Activated T-cell treated with anti-CD3 and anti-CD28 coated beads for 48 hours (primary cell): ENCODE results near the gene ISYNA1.

Experiments used
- DNase-seq: peaks from one replicate; pipeline ENCODE4 v3.0.0-alpha.2; 2020; ENCODE audit warnings: low read depth

Gene ISYNA1

DNA sequence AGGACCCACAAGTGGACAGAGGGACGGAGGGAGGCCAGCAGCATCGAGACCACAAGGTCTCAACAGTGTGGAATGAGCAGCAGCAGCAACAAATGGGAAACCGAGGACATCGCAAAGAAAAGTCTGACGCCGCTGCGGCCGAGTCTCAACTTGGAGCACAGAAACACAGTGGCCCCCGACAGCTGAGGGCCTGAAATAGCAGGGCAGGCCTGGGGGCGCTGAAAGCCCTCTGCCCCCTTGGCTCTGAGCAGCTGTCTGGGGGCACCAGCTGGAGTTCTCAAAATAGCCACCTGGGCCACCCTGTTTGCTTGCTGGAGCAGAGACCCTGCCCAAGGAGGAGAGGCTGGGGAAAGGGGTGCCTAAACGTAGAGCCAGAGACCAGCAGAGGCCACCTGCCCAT, 5.9 kb upstream of the ISYNA1 start:
- DNase-seq: no peak

- no peak for DNase-seq
Observed at GRCh38 chr19:18443406-18443805, 5.5 kb upstream of the ISYNA1 start.

GRCh38 chr19:18442941-18443340, 5.0 kb upstream of the ISYNA1 start:
- DNase-seq: no peak

- no peak for DNase-seq
Observed at GRCh38 chr19:18441804-18442788, 4.2 kb upstream of the ISYNA1 start.

GRCh38 chr19:18440936-18441803, 3.2 kb upstream of the ISYNA1 start:
- no peak for DNase-seq

- DNase-seq: no peak
Observed at GRCh38 chr19:18440415-18440877, 2.5 kb upstream of the ISYNA1 start.

DNA sequence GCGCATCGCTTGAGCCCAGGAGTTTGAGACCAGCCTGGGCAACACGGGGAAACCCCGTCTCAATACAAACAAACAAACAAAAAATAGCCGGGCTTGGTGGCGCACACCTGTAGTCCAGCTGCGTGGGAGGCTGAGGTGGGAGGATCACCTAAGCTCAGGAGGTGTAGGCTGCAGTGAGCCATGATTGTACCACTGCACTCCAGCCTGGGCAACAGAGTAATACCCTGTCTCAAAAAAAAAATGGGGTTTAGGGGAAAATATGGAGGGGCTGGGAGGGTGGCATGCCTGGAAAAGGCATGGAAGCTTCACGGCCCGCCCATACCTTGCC, 1.9 kb upstream of the ISYNA1 start:
- DNase-seq: no peak

GRCh38 chr19:18439025-18439909, 1.3 kb upstream of the ISYNA1 start:
- no peak for DNase-seq

GRCh38 chr19:18438331-18439024, 545 bp upstream of the ISYNA1 start:
- no peak for DNase-seq

- peak; percentile 73 for DNase-seq
Observed at GRCh38 chr19:18436671-18437490, 1.1 kb downstream of the ISYNA1 start.

DNA sequence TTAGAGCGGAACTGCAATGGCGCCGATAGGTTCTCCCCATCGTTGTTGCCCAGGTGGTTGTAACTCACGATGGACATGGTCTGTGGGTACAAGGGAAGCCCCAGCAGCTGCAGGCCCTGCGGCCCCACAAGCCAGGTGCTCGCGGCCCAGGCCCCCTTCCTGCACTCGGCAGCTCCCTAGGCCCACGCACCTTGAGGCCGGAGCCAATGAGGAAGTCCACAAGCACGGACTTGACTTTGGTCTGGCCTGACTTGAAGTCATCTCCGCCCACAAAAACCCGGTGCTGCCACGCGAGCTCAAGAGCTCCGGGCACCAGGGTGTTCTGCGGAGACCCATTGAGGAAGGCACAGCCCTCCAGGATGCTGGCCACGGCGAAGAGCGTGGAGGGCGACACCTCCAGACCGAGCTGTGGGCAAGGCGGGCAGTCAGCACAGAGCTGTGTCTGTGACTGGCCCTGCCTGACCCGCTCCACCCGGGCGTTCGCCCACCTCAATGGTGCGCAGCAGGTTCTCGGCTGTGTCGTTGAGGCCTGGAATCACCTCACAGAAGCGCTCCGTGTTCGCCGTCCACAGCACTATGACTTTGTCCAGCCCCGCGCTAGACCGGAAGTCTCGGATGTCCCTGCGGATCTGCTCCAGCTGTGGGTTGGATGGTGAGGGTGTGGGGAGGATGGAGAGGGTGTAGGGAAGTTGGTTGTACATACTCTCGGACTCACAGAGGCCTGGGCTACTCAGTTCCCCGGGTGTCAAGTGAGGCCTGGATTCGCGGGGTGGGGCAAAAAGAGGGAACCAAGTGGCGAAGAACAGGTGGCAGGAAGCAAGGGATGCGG, 1.9 kb downstream of the ISYNA1 start:
- no peak for DNase-seq

DNA sequence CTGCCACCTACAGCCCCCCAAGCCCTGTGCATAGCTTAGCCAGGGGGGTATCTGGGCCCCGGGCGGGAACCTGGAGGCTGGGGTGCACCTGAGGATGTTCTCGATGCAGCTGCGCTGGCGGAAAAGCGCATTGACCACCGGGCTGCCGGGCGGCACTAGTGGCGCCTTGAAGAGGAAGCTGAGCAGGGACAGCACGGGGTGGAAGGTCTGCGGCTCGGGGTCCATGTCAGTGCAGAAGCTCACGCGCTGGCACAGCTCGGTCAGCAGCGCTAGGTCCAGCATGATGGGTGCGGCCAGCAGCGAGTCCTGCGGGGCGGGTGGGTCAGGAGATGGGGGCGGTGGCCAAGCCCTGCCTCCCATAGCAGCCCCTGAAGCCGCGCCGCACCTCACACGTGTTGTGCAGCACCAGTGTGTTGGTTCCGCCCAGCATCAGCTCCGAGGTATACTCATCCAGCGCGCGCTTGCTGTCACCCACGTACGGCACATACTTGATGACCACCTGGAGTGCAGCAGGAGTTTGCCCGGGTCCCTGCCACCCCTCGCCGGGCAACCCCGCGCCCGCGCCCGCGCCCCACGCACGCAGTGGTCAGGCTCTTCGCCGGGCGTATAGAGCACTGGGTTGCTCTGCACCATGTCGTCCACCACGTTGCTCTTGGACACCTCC, 2.6 kb downstream of the ISYNA1 start:
- DNase-seq: no peak

GRCh38 chr19:18434411-18435175, 3.3 kb downstream of the ISYNA1 start:
- no peak for DNase-seq

DNA sequence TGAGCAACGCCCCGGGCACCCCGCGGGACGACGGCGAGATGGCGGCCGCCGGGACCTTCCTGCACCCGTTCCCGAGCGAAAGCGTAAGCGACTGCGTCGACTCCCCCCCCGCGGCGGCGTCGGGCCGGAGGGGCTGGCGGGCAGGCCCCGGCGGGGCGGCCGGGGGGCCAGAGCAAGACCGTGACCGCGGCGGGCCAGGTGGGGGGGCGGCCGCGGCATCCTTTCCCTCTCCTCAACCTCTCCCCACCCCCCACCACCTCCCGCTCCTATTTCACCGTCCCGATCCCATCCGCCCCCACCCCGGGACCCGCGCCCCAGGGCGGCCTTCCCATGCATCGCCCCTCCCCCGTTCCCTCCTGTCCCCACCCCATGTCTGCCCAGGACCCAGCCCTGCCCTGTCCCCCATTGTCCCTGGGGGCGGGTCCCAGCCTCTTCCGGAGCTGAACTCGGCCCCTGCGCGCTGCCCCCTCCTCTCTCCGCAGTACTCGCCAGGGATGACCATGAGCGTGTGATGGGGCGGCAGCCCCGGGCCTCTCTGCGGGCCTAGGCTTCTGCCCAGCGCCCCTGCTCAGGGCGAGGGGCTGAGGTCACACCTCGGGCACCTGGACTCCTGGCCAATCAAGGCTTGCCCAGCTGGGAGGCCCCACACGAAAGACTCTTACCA, 4.1 kb downstream of the ISYNA1 start:
- no peak for DNase-seq

- no peak for DNase-seq
Observed at GRCh38 chr19:18433015-18433691, 4.8 kb downstream of the ISYNA1 start.

GRCh38 chr19:18432275-18433014, 5.5 kb downstream of the ISYNA1 start:
- DNase-seq: no peak
